A549 (cell line): Measurements from ENCODE around the gene FOSL1. TPM values are rescaled to one million over a fixed set of nuclear protein-coding genes. Genes with fewer than 3 reads are reported as not detected.
A peak's percentile ranks its signal among the peaks of the same experiment; 100 is the strongest.

ENCODE experiments used
- ATAC-seq, 2 experiments: fragments of 200-7000 bp in 1 of 2; fragments of >200 bp in 1 of 2; cut with Nextera tagmentation in 1 of 2; cut with Tn5 transposase in 1 of 2; 3 replicates each; pipeline versions ENCODE4 v1.8.0 to v1.9.1; 2018 to 2020; ENCODE audit warnings: mild to moderate bottlenecking in 1 of 2, moderate library complexity in 1 of 2
- CTCF ChIA-PET: fragments of 300-600 bp; sonication (Branson Sonifier 250); formaldehyde crosslinking; extraction: SDS; loops from one replicate; lab custom pipeline; 2021; ENCODE audit warnings: antibody characterized with exemption, inconsistent platforms; lab: Yijun Ruan, JAX
- POLR2A ChIA-PET: fragments of 350-600 bp; formaldehyde crosslinking; extraction: SDS; loops from one replicate; lab custom pipeline; 2021; ENCODE audit warnings: antibody characterized with exemption, inconsistent platforms; lab: Yijun Ruan, JAX
- DNase-seq, 2 experiments: peaks; one replicate each; pipeline versions ENCODE4 v3.0.0 to v3.0.0-alpha.2; 2011 to 2016; ENCODE audit warnings: low read depth in 1 of 2, low spot score in 1 of 2
- FAIRE-seq: peaks from 2 replicates; lab custom pipeline; 2011; peaks lifted over from hg19 to GRCh38; lab: Jason Lieb, UNC
- H3K27ac ChIP-seq, 2 experiments: fragments of >200 bp; sonication (Bioruptor Twin); formaldehyde crosslinking; 3 replicates each; pipeline ENCODE4 v1.5.1; 2016 to 2017
- H3K4me1 ChIP-seq: fragments of >200 bp; sonication (Bioruptor Twin); formaldehyde crosslinking; 3 replicates; pipeline ENCODE4 v1.6.1; 2016
- H3K4me2 ChIP-seq: fragments of >200 bp; sonication (Bioruptor Twin); formaldehyde crosslinking; 3 replicates; pipeline ENCODE4 v1.6.1; 2016
- H3K4me3 ChIP-seq: fragments of >200 bp; sonication (Bioruptor Twin); formaldehyde crosslinking; 3 replicates; pipeline ENCODE4 v1.5.1; 2016
- H3K9me3 ChIP-seq: fragments of >200 bp; sonication (Bioruptor Twin); formaldehyde crosslinking; 3 replicates; pipeline ENCODE4 v1.6.1; 2016
- BCL3 ChIP-seq: fragments of >200 bp; sonication (Bioruptor Twin); formaldehyde crosslinking; IDR thresholded peaks from 3 replicates; pipeline ENCODE4 v1.6.1; 2016
- CBX2 ChIP-seq: fragments of 200-600 bp; sonication (generic); IDR thresholded peaks from 2 replicates; pipeline ENCODE4 v1.6.1; 2016; ENCODE audit warnings: low read depth, mild to moderate bottlenecking, borderline replicate concordance
- CBX8 ChIP-seq: fragments of 200-600 bp; sonication (generic); IDR thresholded peaks from 2 replicates; pipeline ENCODE4 v1.6.1; 2016
- CTCF ChIP-seq: fragments of >200 bp; sonication (Bioruptor Twin); formaldehyde crosslinking; IDR thresholded peaks from 3 replicates; pipeline ENCODE4 v1.5.1; 2016
- ESRRA ChIP-seq: fragments of 150-350 bp; IDR thresholded peaks from 2 replicates; pipeline ENCODE4 v1.6.1; 2014; ENCODE audit warnings: mild to moderate bottlenecking, low read length, borderline replicate concordance
- FOSL2 ChIP-seq, 2 experiments: fragments of 450-650 bp in 1 of 2; fragments of >200 bp in 1 of 2; sonication (Bioruptor Twin) in 1 of 2; formaldehyde crosslinking; IDR thresholded peaks; 2 replicates each; pipeline versions ENCODE4 v1.5.0 to v1.6.1; 2016 to 2020; ENCODE audit warnings: mild to moderate bottlenecking in 1 of 2, moderate library complexity in 1 of 2
- HES2 ChIP-seq: fragments of >200 bp; sonication (Bioruptor Twin); formaldehyde crosslinking; IDR thresholded peaks from 2 replicates; pipeline ENCODE4 v1.6.1; 2016
- JUN ChIP-seq, 2 experiments: fragments of >200 bp; sonication (Bioruptor Twin); formaldehyde crosslinking; IDR thresholded peaks; 2 replicates in 1 of 2; 3 replicates in 1 of 2; pipeline ENCODE4 v1.6.1; 2016 to 2017
- MAFK ChIP-seq: fragments of 450-650 bp; IDR thresholded peaks from 2 replicates; pipeline ENCODE4 v1.6.1; 2014; ENCODE audit not compliant: partially characterized antibody
- MAZ ChIP-seq: fragments of 150-350 bp; IDR thresholded peaks from 2 replicates; pipeline ENCODE4 v1.6.1; 2014; ENCODE audit warnings: antibody characterized with exemption, low read depth, low read length, borderline replicate concordance
- NPAS2 ChIP-seq: fragments of 250-450 bp; sonication (Bioruptor Pico); IDR thresholded peaks from 2 replicates; pipeline ENCODE4 v1.8.0; 2022; ENCODE audit warnings: mild to moderate bottlenecking, moderate library complexity, borderline replicate concordance
- PHF8 ChIP-seq: fragments of 200-600 bp; sonication (generic); IDR thresholded peaks from 2 replicates; pipeline ENCODE4 v1.6.1; 2016; ENCODE audit warnings: low read depth, mild to moderate bottlenecking, antibody characterized with exemption, moderate library complexity, borderline replicate concordance
- REST ChIP-seq: fragments of 200-600 bp; sonication (generic); IDR thresholded peaks from 2 replicates; pipeline ENCODE4 v1.6.1; 2016; ENCODE audit warnings: antibody characterized with exemption, mild to moderate bottlenecking, moderate library complexity
- RNF2 ChIP-seq: fragments of 200-600 bp; sonication (generic); IDR thresholded peaks from 2 replicates; pipeline ENCODE4 v1.6.1; 2016; ENCODE audit warnings: low read depth, mild to moderate bottlenecking, antibody characterized with exemption, moderate library complexity, borderline replicate concordance
- WGBS: methylation state at CpG from one replicate; pipeline ENCODE4 v1.1.6; 2017; ENCODE audit errors: missing lambda C conversion rate; 5-methylcytosine and 5-hydroxymethylcytosine counted together
- polyA plus RNA-seq, 4 experiments: library from polyadenylated mRNA; depleted of rRNA in 3 of 4; stranded (reverse); fragments of >200 nt; fragmentation: RNase III in 1 of 4; extraction: RNeasy Plus Mini Kit Qiagen cat#74134 plus additional on column Dnase treatment in 1 of 4; gene quantifications; 2 replicates in 3 of 4; 3 replicates in 1 of 4; pipeline ENCODE4 v1.2.3, GENCODE V29; 2011 to 2017

Gene FOSL1
- polyA plus RNA-seq, 2 of the 4 experiments (the other 2 are of a cell fraction), result 6.7 to 24.1 TPM

- no peak for TF ChIP-seq CTCF
These were observed 29.2 kb downstream of the FOSL1 start (continued) for GRCh38 chr11:65870706-65871681.

- CTCF ChIA-PET, result interaction anchor here (1.3 to 7.5 kb wide), 4 partner anchors 10 to 159 kb away, joined by 3 to 158 read pairs (median 45); partner anchors contain the start of genes C11orf68, CFL1, FIBP and KAT5
- no peak for DNase-seq
- no peak overlapping the region for H3K4me3 ChIP-seq
- FAIRE-seq, result no peak
- TF ChIP-seq RNF2 (no peak), FOSL2 (IDR thresholded peaks at IDR 0.05) (no peak), FOSL2 (CRISPR knock-in tag; IDR thresholded peaks at IDR 0.05) (no peak), MAZ (no peak), ESRRA (no peak), MAFK (no peak), BCL3 (no peak), CBX2 (no peak), PHF8 (no peak), JUN (IDR thresholded peaks at IDR 0.05) (no peak), NPAS2 (no peak), CBX8 (no peak), REST (no peak), HES2 (no peak)
- TF ChIP-seq, all 56 proteins: peak for 0
- Histone ChIP-seq H3K9me3 (no peaks in the 10 kb centered on the region), H3K27ac (no peak overlapping the region), H3K4me1 (peaks cover 6% of the 10 kb centered on the region), H3K4me2 (no peak overlapping the region)
- 88% methylated on average over 10 of the region's 11 CpGs for WGBS
- peak; percentile 1 to 5; a peak in 3 of 6 replicates for ATAC-seq
- POLR2A ChIA-PET, result interaction anchor here (0.8 to 2.9 kb wide), 3 partner anchors 11 to 18 kb away, joined by 3 to 15 read pairs (median 4); partner anchors contain the start of genes FIBP and MUS81
These were observed 29.9 kb downstream of the FOSL1 start for GRCh38 chr11:65870307-65870658.
